ENCODE results near the gene PARM1. TPM values are rescaled to one million over a fixed set of nuclear protein-coding genes. Genes with fewer than 3 reads are reported as not detected.

The PARM1 gene, protein sequence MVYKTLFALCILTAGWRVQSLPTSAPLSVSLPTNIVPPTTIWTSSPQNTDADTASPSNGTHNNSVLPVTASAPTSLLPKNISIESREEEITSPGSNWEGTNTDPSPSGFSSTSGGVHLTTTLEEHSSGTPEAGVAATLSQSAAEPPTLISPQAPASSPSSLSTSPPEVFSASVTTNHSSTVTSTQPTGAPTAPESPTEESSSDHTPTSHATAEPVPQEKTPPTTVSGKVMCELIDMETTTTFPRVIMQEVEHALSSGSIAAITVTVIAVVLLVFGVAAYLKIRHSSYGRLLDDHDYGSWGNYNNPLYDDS
- 58.7 TPM for total RNA-seq
- long read RNA-seq, full-length matches to known transcripts: 29 of 36 reads
- long read RNA-seq, partial matches to known transcripts: 5 of 36 reads
- long read RNA-seq, other reads (novel, unspliced or antisense): 2 of 36 reads

DNA sequence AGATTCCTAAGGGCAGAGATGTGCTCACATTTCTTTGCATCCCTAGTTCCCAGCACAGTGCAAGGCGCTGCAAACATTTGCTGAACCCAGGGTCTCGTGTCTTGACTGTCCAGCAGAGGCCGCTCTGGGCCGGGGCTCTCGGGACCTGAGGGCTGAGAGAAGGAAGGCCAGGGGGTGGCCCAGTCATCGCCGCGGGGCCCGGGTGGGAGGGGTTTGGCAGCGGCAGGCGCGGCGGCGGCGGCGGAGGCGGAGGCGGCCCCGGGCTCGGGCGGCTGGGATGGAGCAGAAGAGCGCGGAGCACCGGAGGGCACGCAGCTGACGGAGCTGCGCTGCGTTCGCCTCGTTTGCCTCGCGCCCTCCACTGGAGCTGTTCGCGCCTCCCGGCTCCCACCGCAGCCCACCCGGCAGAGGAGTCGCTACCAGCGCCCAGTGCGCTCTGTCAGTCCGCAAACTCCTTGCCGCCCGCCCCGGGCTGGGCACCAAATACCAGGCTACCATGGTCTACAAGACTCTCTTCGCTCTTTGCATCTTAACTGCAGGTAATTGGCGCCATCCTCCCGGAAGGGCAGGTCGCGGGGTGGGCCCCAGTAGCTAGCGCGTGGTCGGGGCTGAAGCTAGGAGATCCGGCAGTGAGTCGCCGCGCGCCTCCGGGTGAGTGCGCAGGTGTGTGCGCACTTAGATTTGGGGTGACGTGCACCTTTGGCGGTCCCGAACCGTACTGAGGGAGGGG lies at the start of gene PARM1:
TSS of gene PARM1 (plus strand) at position 285 of the 730 bp plus-strand sequence. CDS start at position 497, 212 bp downstream.
- peak; percentile 94 for DNase-seq (ENCODE audit: missing footprints)
- peak; percentile 97 for ATAC-seq
- intact Hi-C loops (cut with DNase I): loop anchor here (1.0 to 5.0 kb wide), 6 partner anchors 37 to 539 kb away; no protein-coding TSS in a partner anchor

DNA sequence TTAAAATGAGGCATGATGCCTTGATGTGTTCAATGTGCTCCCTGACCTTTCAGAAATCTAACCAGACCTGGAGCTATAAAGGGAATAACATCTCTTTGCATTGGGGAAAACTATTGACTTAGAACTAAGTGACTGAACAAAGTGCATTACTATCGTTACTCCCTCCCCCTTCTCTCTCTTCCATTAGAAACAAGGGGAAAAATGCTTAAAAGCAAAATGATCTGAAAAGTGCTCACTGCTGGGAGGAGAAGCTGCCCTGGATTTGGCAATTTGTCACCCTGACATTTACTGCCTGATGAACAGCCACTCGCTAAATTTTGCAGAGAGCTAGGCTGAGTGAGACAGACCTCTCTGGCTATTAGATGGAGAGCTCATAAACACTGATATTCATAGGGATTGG lies 48.6 kb upstream of the PARM1 start:
- intact Hi-C loops (cut with DNase I): no loop called here
- DNase-seq (ENCODE audit: missing footprints) (no peak), ATAC-seq (no peak)

DNA sequence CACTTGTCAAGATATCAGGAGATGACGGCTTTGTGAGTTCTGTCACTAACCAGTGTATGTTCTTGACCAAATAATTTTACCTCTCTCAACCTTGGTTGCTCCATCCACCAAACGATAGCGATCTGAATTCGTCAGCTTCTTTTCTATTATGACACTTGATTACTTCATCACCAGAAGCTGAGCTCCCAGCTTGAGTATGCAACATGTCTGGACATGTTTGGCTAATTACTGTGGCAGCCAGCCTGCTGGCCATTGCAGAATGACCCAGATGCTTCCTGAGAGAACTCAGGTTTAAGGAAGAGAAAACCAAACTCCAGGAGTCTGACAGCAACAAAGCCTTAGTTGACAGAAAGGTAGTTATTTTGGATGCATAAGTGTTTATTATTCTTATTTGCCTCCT lies 46.4 kb upstream of the PARM1 start:
- intact Hi-C loops (cut with DNase I): no loop called here
- ATAC-seq: no peak

DNA sequence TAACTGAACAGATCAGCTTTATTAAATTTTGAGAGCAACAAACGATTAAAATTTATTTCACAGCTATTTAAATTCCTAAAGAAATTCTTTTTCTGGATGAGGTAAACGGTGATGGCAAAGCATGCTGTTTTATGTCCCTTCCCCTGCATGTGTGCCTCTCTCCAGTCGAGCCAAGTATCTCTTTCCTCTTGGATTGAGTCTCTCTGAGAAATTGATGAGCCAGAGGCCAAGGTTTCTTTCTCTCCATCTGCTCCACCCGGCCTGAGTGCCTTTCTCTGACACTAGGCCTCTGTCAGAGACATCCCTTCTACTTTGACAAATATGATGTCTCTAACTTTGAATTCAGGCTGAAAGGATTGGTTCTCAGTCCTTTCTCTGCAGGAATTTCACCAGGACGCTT lies 42.6 kb upstream of the PARM1 start:
- DNase-seq (ENCODE audit: missing footprints): no peak
- no peak for ATAC-seq
- intact Hi-C loops (cut with DNase I): no loop called here

More for the DNA sequence above, 46.4 kb upstream of the PARM1 start:
- DNase-seq (ENCODE audit: missing footprints): no peak

DNA sequence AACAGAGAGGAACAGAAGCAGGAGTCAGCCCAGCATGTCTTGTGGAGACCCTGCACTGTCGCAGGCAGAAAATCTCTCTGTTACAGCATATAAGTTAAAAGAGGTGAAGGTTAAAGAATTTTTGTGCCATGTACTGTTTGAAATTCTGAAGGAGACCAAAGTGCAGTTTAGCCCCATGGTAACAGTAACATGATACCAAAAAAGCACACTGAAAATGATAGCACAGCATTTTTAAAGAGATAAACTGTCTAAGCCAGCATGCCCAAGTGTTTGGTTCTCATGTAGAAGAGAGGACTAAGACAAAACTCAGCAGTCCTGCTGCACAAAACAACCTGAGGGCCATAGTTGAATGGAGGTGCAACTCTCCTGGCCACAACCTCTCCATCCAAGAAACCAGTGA lies 41.9 kb upstream of the PARM1 start:
- intact Hi-C loops (cut with DNase I): no loop called here
- DNase-seq (ENCODE audit: missing footprints) (no peak), ATAC-seq (no peak)

DNA sequence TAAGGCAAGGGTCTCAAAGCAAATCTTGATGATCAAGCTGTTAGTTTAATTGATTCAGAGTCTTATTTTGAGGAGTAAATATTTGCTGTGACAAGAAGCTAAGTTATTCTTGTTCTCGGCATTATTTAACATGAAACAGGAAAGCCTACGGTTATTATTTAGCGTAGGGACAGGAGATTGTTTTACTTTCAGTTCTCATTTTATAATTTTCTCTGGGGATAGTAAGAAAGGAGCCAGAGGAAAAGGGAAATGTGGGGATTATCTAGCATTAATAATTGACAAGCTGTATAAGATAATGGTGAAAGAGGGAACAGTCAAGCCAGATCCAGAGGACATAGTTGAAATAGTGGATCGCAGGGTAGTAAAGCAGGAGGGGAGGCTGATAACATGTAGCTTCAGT lies 39.7 kb upstream of the PARM1 start:
- DNase-seq (ENCODE audit: missing footprints) (no peak), ATAC-seq (no peak)
- intact Hi-C loops (cut with DNase I): no loop called here

DNA sequence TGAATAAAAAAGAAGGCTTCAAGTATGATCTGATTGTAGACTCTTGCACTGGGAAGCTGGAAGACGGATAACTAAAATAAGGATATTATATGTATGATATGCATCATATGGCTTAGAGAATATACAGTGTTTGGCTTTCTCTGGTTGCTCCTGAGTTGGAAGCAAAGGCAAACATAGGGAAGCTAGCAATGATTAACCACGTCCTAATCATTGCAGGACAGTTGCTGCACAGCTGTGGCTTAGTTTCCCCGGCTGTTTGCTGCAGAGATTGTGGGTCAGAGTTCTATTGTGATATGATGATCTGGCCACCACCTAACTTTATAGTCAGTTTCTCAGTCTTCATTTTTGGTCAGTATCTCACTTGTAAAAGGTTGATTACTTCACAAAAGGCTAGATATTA lies 36.3 kb upstream of the PARM1 start:
- DNase-seq (ENCODE audit: missing footprints) (no peak), ATAC-seq (no peak)
- intact Hi-C loops (cut with DNase I): no loop called here

DNA sequence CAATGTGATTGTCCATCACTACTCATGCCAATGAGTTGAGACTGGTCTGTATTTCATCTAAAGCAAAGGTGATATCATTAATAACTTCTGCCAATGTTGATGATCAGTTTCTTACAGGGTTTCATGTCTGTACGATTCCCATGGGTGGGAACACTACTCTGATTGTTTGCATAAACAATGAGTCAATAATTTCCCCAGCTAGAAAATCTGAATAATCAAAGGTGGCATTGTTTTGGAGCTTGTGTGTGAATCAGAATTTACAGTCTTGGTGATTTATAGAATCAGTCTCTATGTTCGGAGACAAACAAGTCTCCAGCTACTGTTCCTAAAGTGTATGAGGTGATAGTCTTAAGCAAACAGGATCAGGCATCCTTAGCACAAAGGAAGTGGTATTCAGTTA lies 35.5 kb upstream of the PARM1 start:
- DNase-seq (ENCODE audit: missing footprints): no peak
- no peak for ATAC-seq
- intact Hi-C loops (cut with DNase I): no loop called here

DNA sequence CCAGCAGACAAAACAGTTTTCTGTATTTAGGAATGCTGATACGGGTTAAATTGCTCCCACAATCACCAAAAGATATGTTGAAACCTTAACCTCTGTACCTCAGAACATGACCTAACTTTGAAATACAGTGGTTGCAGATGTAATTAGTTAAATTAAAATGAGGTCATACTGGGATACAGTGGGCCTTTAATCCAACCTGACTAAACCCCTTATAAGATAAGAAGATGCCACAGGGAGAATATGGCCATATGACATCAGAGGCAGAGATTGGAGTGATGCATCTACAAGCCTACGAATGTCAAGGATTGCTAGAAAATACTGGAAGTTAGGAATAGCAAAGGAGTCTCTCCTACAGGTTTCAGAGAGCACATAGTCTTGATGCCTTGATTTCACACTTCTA lies 32.1 kb upstream of the PARM1 start:
- ATAC-seq (no peak), DNase-seq (ENCODE audit: missing footprints) (no peak)
- intact Hi-C loops (cut with DNase I): no loop called here

DNA sequence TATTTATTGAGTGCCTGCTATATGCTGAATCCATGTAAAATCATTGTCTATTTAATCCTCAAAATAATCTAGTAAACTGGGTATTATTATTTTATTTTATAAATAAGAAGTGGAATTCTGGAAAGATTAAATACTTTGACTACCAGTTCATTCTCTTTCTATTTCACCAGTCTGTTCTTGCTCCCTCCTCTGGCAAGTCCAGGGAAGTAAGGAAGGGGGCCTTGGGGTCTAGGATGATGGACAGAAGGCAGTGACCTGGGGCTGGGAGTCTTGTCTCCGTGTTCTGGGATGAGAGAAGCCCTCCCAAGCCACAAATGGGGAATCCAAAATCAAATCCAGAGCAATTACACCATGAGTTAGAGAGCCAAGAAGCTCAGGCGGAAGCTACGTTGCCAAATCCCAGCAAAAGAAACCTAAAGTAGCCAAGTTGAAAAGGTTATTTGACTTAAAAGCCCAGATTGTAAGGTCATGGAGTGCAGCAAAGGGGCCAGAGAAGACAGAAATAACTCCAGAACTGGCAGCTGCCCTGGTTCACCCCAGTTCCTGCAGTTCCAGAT lies 28.3 kb upstream of the PARM1 start:
- intact Hi-C loops (cut with DNase I): no loop called here
- DNase-seq (ENCODE audit: missing footprints): no peak
- ATAC-seq: no peak

DNA sequence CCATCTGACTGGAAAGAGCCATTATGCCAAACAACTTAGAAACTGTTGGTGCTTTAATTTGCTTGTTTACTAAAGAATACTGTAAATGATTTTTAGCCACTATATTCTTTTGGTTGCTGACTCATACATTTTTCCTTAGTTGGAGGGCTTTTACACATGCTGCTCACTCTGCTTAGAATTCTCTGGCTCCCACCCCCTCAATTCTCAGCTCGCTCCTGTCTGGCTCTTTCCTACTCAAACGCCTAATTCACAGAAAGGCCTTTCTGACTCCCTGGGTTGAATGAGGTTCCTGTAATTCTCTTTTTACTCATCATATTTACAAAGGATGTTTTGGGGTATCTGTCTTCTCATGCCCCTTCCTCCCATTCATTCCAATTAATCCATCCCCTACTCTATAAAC lies 26.1 kb upstream of the PARM1 start:
- ATAC-seq: no peak
- intact Hi-C loops (cut with DNase I): no loop called here
- no peak for DNase-seq (ENCODE audit: missing footprints)

DNA sequence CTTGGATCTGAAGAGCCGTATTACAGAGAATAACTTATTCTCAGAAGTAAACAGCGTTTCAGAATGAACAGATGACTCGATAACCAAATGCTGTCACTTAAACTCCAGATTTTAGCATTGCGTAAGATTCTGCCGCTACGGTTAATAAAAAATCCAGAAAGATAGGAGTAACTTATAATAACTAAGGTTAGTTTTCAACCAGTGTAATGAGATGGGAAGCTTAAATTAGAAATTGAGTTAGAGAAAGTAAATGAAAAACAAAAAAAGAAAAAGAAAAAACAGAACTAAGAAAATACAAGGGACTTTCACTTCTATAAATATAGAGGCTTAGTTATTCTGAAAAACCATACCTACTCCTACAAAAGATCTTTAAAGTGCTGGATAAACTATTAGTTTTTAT lies 13.1 kb upstream of the PARM1 start:
- DNase-seq (ENCODE audit: missing footprints) (no peak), ATAC-seq (no peak)
- intact Hi-C loops (cut with DNase I): no loop called here

DNA sequence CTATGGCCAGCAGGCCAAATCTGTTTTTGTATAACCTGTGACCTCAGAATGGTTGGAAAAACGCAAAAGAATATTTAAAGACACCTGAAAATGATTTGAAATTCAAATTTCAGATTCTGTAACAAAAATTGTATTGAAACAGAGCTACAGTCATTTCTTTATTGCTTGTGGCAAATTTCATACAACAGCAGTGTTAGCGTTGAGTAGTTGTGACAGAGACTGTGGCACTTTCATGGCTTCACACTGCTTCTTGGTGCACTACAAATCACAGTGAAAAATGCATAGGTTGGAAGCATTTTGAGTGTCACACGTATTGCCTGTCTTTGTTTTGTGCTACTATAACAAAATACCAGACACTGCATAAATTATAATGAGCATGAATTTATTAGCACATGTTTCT lies 12.2 kb upstream of the PARM1 start:
- ATAC-seq: no peak
- DNase-seq (ENCODE audit: missing footprints): no peak
- intact Hi-C loops (cut with DNase I): no loop called here

DNA sequence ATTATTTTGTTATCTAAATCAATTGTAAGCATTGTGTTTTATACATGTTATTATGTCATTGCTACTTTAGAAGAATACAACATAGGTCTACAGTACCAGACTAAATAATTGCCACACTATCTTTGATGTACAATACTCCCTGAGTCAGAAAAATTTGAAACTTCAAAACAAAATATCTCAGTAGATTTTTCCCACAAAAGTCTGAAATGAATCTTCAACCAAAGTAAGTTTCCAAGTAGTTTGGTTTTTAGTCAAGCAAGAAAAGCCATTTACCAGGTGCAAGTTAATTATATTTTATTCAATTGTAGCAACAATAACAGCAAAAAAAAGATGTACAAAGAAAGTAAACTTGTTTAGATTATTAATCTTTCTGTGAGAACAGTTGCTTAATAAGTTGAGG lies 11.4 kb upstream of the PARM1 start:
- intact Hi-C loops (cut with DNase I): no loop called here
- DNase-seq (ENCODE audit: missing footprints) (no peak), ATAC-seq (no peak)

DNA sequence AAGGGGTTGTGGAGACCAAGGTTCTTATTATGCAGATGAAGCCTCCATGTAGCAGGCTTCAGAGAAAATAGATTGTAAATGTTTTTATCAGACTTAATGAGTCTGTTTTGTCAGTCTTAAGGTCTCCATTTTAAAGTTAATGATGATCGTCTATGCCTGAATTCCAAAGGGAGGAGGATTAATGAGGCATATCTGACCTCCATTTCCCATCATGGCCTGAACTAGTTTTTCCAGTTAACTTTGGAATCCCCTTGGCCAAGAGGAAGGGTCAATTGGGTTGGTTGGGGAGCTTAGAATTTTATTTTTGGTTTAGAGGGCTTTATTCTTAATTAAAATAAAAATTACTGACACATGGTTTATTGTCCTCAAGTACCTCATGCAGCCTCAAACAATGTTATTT lies 6.9 kb upstream of the PARM1 start:
- ATAC-seq (no peak), DNase-seq (ENCODE audit: missing footprints) (no peak)
- intact Hi-C loops (cut with DNase I): no loop called here

DNA sequence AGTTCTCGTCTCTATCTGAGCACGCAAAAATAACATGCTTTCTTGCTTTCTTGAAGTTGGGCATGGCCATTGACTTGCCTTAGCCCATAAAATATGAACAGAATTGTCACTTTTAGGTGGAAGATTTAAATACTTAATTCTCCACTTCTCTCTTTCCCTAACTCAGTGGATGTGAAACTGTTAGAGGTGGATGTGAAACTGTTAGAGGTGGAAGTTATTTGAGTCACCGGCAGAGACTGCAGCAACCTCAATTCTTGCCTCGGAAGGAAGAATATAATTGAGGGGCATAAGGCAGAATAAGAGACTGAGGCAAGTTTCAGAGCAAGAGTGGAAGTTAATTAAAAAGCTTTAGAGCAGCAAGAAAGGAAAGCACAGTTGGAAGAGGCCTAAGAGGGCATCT lies 2.8 kb upstream of the PARM1 start:
- no peak for DNase-seq (ENCODE audit: missing footprints)
- intact Hi-C loops (cut with DNase I): loop anchor here (5.0 kb wide), 3 partner anchors 53 to 542 kb away; no protein-coding TSS in a partner anchor
- ATAC-seq: no peak

DNA sequence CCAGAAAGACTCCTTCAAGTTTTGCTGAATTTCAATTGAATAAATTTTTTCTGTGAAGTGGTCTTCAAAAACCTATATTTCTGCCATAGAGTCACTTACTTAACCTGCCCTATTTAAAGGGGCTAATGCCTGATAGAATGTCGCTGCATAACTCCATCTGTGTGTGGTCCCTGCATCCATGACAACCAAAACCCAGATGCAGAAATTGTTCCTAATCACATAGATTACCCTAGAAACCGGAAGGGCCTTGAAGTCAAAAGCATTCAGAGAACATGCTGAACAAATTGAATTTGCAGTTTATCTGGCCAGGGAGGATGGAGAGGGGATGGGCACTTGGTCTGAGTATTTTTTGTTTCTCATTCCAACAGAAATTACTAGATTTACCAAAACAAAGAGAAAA lies 1.5 kb upstream of the PARM1 start:
- intact Hi-C loops (cut with DNase I): loop anchor here (5.0 kb wide), 3 partner anchors 54 to 541 kb away; no protein-coding TSS in a partner anchor
- ATAC-seq (no peak), DNase-seq (ENCODE audit: missing footprints) (no peak)

DNA sequence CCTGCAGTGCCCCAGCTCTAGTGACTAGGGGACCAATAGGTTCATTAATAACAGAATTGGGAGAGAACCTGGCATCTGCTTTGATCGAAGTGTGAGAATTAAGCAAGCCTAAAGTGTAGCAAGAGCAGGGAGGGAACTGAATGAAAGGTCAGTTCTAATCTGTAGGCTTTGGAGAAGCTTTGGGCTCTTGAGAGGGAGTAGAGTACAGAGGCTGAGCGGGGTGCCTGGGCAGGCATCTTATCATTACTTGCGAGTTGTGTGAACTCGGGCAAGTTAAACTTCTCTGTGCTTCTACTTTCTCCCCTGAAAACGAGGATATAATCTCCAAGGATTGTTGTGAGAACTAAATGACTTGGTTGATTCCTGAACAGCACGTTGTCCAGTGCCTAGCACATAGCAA lies 906 bp upstream of the PARM1 start:
- DNase-seq (ENCODE audit: missing footprints) (no peak), ATAC-seq (no peak)
- intact Hi-C loops (cut with DNase I): loop anchor here (1.0 to 5.0 kb wide), 5 partner anchors 55 to 540 kb away; no protein-coding TSS in a partner anchor

DNA sequence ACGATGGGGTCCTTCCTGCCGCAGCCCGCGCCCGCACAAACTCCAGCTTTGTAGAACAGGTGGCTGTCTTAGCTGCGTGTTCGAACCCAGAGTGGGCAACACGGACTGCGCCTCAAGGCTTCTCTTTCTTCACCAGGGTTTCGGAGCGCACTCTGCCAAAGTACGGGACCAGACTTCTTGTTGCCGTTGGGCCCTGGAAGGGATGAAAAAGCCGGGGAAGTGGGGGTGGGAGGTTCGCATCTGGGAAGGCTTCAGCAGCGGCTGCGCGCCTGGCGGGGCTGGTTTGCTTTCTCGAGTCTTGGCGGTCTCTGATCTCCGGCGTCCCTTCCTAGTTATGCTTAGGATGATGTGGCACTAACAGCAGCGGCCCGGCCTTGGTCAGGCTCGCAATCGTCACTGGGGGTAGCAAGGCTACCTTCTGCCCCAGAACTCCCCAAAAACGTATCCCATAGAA lies 673 bp downstream of the PARM1 start:
- DNase-seq (ENCODE audit: missing footprints): no peak
- intact Hi-C loops (cut with DNase I): loop anchor here (1.0 to 5.0 kb wide), 5 partner anchors 37 to 539 kb away; no protein-coding TSS in a partner anchor
- no peak for ATAC-seq

Measured in Right ventricle myocardium inferior (tissue), 1 donor.